ENCODE results near the gene STX1A.
"Not testable (repeated sequence)": the region's sequence is repeated elsewhere in the genome, so short reads cannot be mapped to it uniquely, and the experiment has no call there.

STX1A gene

GRCh38 chr7:73722182-73722581, 2.7 kb upstream of the STX1A start:
- H3K9me3 ChIP-seq (ENCODE audit: control insufficient read depth in 5 of 5, low read length in 5 of 5); H3K9ac ChIP-seq (ENCODE audit: low read length in 5 of 5); H3K36me3 ChIP-seq (ENCODE audit: control insufficient read depth in 5 of 5, insufficient read depth in 5 of 5, low read length in 5 of 5); H3K4me3 ChIP-seq (ENCODE audit: low read depth in 1 of 5, low read length in 5 of 5); H3K27me3 ChIP-seq (ENCODE audit: control insufficient read depth in 5 of 5, insufficient read depth in 4 of 5, low read length in 5 of 5); H3K27ac ChIP-seq (ENCODE audit: low read depth, low read length): not testable (repeated sequence)
- peaks cover 2 to 36% (median 25%) of the 10 kb centered on the region in 5 donors for H3K4me1 ChIP-seq (ENCODE audit: control insufficient read depth in 5 of 5, insufficient read depth in 5 of 5, low read length in 5 of 5)

DNA sequence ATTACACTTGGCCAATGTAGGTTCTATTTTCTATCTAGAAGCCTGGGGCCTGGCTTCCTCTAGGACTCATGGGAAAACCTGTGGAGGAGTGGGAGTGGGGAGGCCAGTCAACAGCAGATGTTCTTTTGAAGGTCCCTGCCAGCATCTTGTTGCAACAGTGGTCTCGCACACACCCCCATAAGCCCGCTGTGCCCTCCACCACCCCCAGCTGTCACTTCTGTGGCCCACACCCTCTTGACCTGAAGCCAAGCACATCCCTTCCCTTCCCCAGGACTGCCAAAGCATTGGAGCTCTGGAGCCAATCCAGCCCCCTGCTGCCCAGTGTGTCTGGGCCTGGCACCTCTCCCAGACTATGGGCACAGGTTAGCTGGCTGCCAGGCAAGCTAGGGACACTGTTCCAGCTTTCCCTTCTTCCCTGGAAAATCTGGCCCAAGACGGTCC, 1.9 kb upstream of the STX1A start:
- Histone ChIP-seq H3K27me3 (ENCODE audit: control insufficient read depth in 5 of 5, insufficient read depth in 4 of 5, low read length in 5 of 5) (no peaks in the 10 kb centered on the region), H3K9ac (ENCODE audit: low read length in 5 of 5) (no peak overlapping the region), H3K9me3 (ENCODE audit: control insufficient read depth in 5 of 5, low read length in 5 of 5) (no peaks in the 10 kb centered on the region), H3K4me1 (ENCODE audit: control insufficient read depth in 5 of 5, insufficient read depth in 5 of 5, low read length in 5 of 5) (peaks cover 4 to 43% (median 31%) of the 10 kb centered on the region in 5 donors), H3K36me3 (ENCODE audit: control insufficient read depth in 5 of 5, insufficient read depth in 5 of 5, low read length in 5 of 5) (no peaks in the 10 kb centered on the region), H3K27ac (ENCODE audit: low read depth, low read length) (peak overlapping the region; percentile 23), H3K4me3 (ENCODE audit: low read depth in 1 of 5, low read length in 5 of 5) (no peak overlapping the region)

DNA sequence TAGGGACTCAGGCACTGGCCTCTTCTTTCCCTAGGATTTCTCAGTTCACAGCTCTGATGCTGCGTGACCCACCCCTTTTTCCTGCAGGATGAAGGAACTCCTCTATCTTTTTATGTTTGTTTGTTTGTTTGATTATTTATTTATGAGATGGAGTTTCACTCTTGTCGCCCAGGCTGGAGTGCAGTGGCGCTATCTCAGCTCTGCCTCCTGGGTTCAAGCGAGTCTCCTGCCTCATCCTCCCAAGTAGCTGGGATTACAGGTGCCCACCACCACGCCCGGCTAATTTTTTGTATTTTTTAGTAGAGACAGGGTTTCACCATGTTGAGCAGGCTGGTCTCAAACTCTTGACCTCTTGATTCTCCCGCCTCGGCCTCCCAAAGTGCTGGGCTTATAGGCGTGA, 974 bp upstream of the STX1A start:
- not testable (repeated sequence) for H3K9me3 ChIP-seq (ENCODE audit: control insufficient read depth in 5 of 5, low read length in 5 of 5); H3K27me3 ChIP-seq (ENCODE audit: control insufficient read depth in 5 of 5, insufficient read depth in 4 of 5, low read length in 5 of 5); H3K27ac ChIP-seq (ENCODE audit: low read depth, low read length); H3K4me3 ChIP-seq (ENCODE audit: low read depth in 1 of 5, low read length in 5 of 5); H3K36me3 ChIP-seq (ENCODE audit: control insufficient read depth in 5 of 5, insufficient read depth in 5 of 5, low read length in 5 of 5); H3K9ac ChIP-seq (ENCODE audit: low read length in 5 of 5)
- H3K4me1 ChIP-seq (ENCODE audit: control insufficient read depth in 5 of 5, insufficient read depth in 5 of 5, low read length in 5 of 5), result peaks cover 5 to 52% (median 35%) of the 10 kb centered on the region in 5 donors

- no peak overlapping the region for H3K27ac ChIP-seq (ENCODE audit: low read depth, low read length)
Measured at GRCh38 chr7:73719806-73720169, 319 bp upstream of the STX1A start.

DNA sequence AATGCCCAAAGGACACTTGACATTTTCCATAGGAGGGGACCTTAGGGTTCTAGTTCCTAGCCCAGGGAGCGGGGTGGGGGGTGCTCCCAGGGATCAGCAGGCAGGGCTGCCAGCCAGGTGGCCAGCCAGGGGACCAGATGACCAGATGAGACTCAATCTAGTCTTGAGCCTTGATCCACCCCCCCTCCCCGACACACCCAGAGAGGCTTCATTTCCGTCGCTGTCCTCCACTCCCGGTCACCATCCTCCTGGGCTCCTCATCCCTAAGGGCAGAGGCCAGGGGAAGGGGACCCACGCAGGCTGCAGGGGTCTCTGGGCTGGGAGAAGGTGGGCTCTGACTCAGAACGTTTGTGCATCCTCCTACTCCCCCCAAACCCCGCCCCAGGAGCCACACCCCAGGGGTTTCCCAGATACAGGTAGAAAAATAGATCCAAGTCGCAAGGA, 1.0 kb downstream of the STX1A start:
- H3K27ac ChIP-seq (ENCODE audit: low read depth, low read length), result no peak overlapping the region
- no peaks in the 10 kb centered on the region for H3K9me3 ChIP-seq (ENCODE audit: control insufficient read depth in 5 of 5, low read length in 5 of 5)
- no peaks in the 10 kb centered on the region for H3K27me3 ChIP-seq (ENCODE audit: control insufficient read depth in 5 of 5, insufficient read depth in 4 of 5, low read length in 5 of 5)
- peak overlapping the region in 3 of 5 donors; percentile 60 to 80 (median 73) for H3K9ac ChIP-seq (ENCODE audit: low read length in 5 of 5)
- peaks cover 5 to 54% (median 35%) of the 10 kb centered on the region in 5 donors for H3K4me1 ChIP-seq (ENCODE audit: control insufficient read depth in 5 of 5, insufficient read depth in 5 of 5, low read length in 5 of 5)
- H3K4me3 ChIP-seq (ENCODE audit: low read depth in 1 of 5, low read length in 5 of 5), result peak overlapping the region in 4 of 5 donors; percentile 67 to 77 (median 73)
- H3K36me3 ChIP-seq (ENCODE audit: control insufficient read depth in 5 of 5, insufficient read depth in 5 of 5, low read length in 5 of 5), result peaks cover 0 to 4% (median 0%) of the 10 kb centered on the region in 5 donors

More at GRCh38 chr7:73719806-73720169, 319 bp upstream of the STX1A start:
- Histone ChIP-seq H3K27me3 (ENCODE audit: control insufficient read depth in 5 of 5, insufficient read depth in 4 of 5, low read length in 5 of 5) (no peaks in the 10 kb centered on the region), H3K9ac (ENCODE audit: low read length in 5 of 5) (no peak overlapping the region), H3K36me3 (ENCODE audit: control insufficient read depth in 5 of 5, insufficient read depth in 5 of 5, low read length in 5 of 5) (peaks cover 0 to 4% (median 0%) of the 10 kb centered on the region in 5 donors), H3K4me1 (ENCODE audit: control insufficient read depth in 5 of 5, insufficient read depth in 5 of 5, low read length in 5 of 5) (peaks cover 5 to 54% (median 35%) of the 10 kb centered on the region in 5 donors), H3K9me3 (ENCODE audit: control insufficient read depth in 5 of 5, low read length in 5 of 5) (no peaks in the 10 kb centered on the region), H3K4me3 (ENCODE audit: low read depth in 1 of 5, low read length in 5 of 5) (peak overlapping the region in 4 of 5 donors; percentile 36 to 61 (median 47))

- peaks cover 5 to 54% (median 35%) of the 10 kb centered on the region in 5 donors for H3K4me1 ChIP-seq (ENCODE audit: control insufficient read depth in 5 of 5, insufficient read depth in 5 of 5, low read length in 5 of 5)
- peaks cover 0 to 4% (median 0%) of the 10 kb centered on the region in 5 donors for H3K36me3 ChIP-seq (ENCODE audit: control insufficient read depth in 5 of 5, insufficient read depth in 5 of 5, low read length in 5 of 5)
- peak overlapping the region in 2 of 5 donors; percentile 69 to 77 for H3K4me3 ChIP-seq (ENCODE audit: low read depth in 1 of 5, low read length in 5 of 5)
- H3K27ac ChIP-seq (ENCODE audit: low read depth, low read length), result no peak overlapping the region
- H3K9ac ChIP-seq (ENCODE audit: low read length in 5 of 5), result peak overlapping the region in 2 of 5 donors; percentile 30 to 80
- H3K27me3 ChIP-seq (ENCODE audit: control insufficient read depth in 5 of 5, insufficient read depth in 4 of 5, low read length in 5 of 5), result no peaks in the 10 kb centered on the region
- no peaks in the 10 kb centered on the region for H3K9me3 ChIP-seq (ENCODE audit: control insufficient read depth in 5 of 5, low read length in 5 of 5)
Measured at GRCh38 chr7:73717991-73718405, 1.5 kb downstream of the STX1A start.

- Histone ChIP-seq H3K4me1 (ENCODE audit: control insufficient read depth in 5 of 5, insufficient read depth in 5 of 5, low read length in 5 of 5) (peaks cover 5 to 54% (median 35%) of the 10 kb centered on the region in 5 donors), H3K4me3 (ENCODE audit: low read depth in 1 of 5, low read length in 5 of 5) (no peak overlapping the region), H3K27ac (ENCODE audit: low read depth, low read length) (no peak overlapping the region), H3K9ac (ENCODE audit: low read length in 5 of 5) (peak overlapping the region in 1 of 5 donors; percentile 35), H3K36me3 (ENCODE audit: control insufficient read depth in 5 of 5, insufficient read depth in 5 of 5, low read length in 5 of 5) (peaks cover 0 to 4% (median 0%) of the 10 kb centered on the region in 5 donors), H3K27me3 (ENCODE audit: control insufficient read depth in 5 of 5, insufficient read depth in 4 of 5, low read length in 5 of 5) (no peaks in the 10 kb centered on the region), H3K9me3 (ENCODE audit: control insufficient read depth in 5 of 5, low read length in 5 of 5) (no peaks in the 10 kb centered on the region)
Measured at GRCh38 chr7:73717025-73717807, 2.3 kb downstream of the STX1A start.

DNA sequence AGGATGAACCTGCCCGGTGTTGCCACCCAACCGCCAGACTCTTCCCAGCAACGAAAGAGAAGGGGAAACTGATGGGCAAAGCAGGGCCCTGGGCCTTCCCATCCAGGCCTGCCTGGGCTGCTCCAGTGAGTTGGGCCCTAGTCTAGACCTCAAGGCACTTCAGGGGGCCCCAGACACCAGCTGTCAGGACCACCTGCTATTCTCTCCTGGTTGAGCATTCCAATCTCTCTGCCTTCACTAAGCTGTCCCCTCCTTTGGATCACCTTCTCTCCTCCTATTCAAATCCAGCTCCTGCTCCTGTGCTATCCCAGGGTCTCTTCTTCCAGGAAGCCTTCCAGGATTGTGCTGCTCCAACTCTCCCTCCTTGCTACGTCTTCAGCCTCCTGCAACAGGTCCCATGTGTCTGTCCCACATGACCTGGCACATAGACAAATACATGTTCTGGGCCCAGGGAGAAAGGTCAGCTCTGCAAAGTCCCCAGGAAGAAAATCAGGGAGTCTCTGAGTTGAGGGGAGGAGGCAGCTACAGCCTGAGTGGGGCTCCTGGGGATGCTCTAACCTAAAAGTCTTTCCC, 3.1 kb downstream of the STX1A start:
- Histone ChIP-seq H3K9ac (ENCODE audit: low read length in 5 of 5) (peak overlapping the region in 1 of 5 donors; percentile 35), H3K27ac (ENCODE audit: low read depth, low read length) (no peak overlapping the region)

DNA sequence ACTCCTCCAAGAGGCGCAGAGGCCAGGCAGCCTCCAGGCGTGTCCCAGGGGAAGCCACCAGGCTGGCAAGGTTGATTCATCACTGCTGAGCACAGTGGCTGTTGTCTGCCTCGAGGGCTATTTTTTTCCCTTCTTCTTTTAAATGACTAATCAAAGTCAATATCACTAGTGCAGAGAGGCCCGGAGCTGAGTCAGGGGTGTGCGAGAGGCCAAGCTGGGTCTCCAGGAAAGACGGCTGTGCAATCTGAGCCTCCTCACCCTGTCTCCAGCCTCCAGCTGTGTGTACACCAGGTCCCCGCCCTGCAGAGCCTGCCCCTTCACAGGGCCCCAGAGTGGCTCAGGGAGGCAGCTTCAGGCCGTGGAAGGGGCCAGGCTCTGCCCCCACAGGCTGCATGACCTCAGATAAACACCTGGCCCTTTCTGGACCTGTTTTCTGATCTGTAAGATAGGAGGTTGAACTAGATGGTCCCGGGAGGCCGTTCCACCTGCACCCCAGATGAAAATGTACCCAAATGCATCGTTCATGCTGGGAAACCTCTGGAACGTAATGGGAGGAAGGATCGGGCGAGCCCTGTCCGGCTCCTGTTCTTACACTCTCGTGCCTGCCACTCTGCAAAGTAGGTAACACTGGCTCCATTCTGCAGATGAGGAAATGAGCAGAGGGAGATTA, 3.7 kb downstream of the STX1A start:
- Histone ChIP-seq H3K27me3 (ENCODE audit: control insufficient read depth in 5 of 5, insufficient read depth in 4 of 5, low read length in 5 of 5) (no peaks in the 10 kb centered on the region), H3K4me3 (ENCODE audit: low read depth in 1 of 5, low read length in 5 of 5) (no peak overlapping the region), H3K9me3 (ENCODE audit: control insufficient read depth in 5 of 5, low read length in 5 of 5) (no peaks in the 10 kb centered on the region), H3K4me1 (ENCODE audit: control insufficient read depth in 5 of 5, insufficient read depth in 5 of 5, low read length in 5 of 5) (peaks cover 3 to 52% (median 39%) of the 10 kb centered on the region in 5 donors), H3K27ac (ENCODE audit: low read depth, low read length) (no peak overlapping the region), H3K36me3 (ENCODE audit: control insufficient read depth in 5 of 5, insufficient read depth in 5 of 5, low read length in 5 of 5) (peaks cover 0 to 4% (median 0%) of the 10 kb centered on the region in 5 donors), H3K9ac (ENCODE audit: low read length in 5 of 5) (no peak overlapping the region)

More for the DNA sequence above, 3.1 kb downstream of the STX1A start:
- no peak overlapping the region for H3K4me3 ChIP-seq (ENCODE audit: low read depth in 1 of 5, low read length in 5 of 5)
- no peaks in the 10 kb centered on the region for H3K27me3 ChIP-seq (ENCODE audit: control insufficient read depth in 5 of 5, insufficient read depth in 4 of 5, low read length in 5 of 5)
- H3K9me3 ChIP-seq (ENCODE audit: control insufficient read depth in 5 of 5, low read length in 5 of 5), result no peaks in the 10 kb centered on the region
- H3K36me3 ChIP-seq (ENCODE audit: control insufficient read depth in 5 of 5, insufficient read depth in 5 of 5, low read length in 5 of 5), result peaks cover 0 to 4% (median 0%) of the 10 kb centered on the region in 5 donors
- peaks cover 3 to 51% (median 37%) of the 10 kb centered on the region in 5 donors for H3K4me1 ChIP-seq (ENCODE audit: control insufficient read depth in 5 of 5, insufficient read depth in 5 of 5, low read length in 5 of 5)

All from subcutaneous abdominal adipose tissue (tissue), 5 donors.